ENCODE measurements around the gene IGFBP5. TPM values are rescaled to one million over a fixed set of nuclear protein-coding genes. Genes with fewer than 3 reads are reported as not detected.

Gene IGFBP5
- total and polyA plus RNA-seq, 10 of the 15 experiments (the other 5 are each of a cell fraction or from before 2014, with no cell fraction given): 2.8 TPM; not detected in 9

DNA sequence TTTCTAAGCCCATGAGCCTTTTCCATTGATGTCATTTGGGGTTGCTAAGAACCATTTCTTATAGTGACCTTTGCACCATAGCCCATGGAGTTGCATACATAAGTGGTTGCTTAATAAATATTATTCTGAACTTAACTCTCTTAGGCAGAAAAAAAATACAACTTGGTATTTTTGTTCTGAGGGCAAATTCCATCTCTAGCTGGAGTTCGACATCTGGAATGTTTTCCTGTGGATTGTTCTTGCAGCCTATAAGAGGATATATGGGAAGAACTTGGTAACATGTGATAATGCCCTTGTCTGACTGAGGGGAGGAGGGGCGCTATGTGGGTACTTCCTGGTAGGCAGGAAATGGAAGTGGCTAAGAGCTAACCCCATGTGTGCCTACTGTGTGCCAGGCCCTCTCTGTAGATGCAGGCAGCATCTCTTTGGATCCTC lies 41.4 kb downstream of the IGFBP5 start:
- ChIA-PET POLR2A (no interaction called here), SMC1A (ENCODE audit: uncharacterized antibody, unreplicated experiment) (no interaction called here), CTCF (interaction anchor here (1.1 to 6.0 kb wide), 2 partner anchors 13 to 135 kb away, joined by 4 to 42 read pairs; no protein-coding TSS in a partner anchor), RAD21 (ENCODE audit: unreplicated experiment) (interaction anchor here (3.2 kb wide), 1 partner anchor 134 kb away, joined by 11 read pairs; no protein-coding TSS in a partner anchor)
- 38% methylated on average over 2 of the region's 2 CpGs for WGBS (ENCODE audit: insufficient coverage, insufficient replicate concordance, low lambda C conversion rate, missing lambda C conversion rate)
- no peak overlapping the region for H3K27ac ChIP-seq (ENCODE audit: control insufficient read depth, insufficient read depth)
- in situ Hi-C loops (cut with MboI) (no loop called here), intact Hi-C loops (cut with micrococcal nuclease; ENCODE audit: unreplicated experiment) (no loop called here)
- no peak overlapping the region for H3K4me3 ChIP-seq
- FAIRE-seq: no peak
- no peaks in the 10 kb centered on the region for H3K4me1 ChIP-seq (ENCODE audit: control insufficient read depth, insufficient read depth, low read length)
- ATAC-seq: no peak
- H3K9me3 ChIP-seq (replicated peaks; ENCODE audit: control insufficient read depth, insufficient read depth, low read length): no peaks in the 10 kb centered on the region
- H3K4me2 ChIP-seq (ENCODE audit: control insufficient read depth, insufficient read depth): no peak overlapping the region
- TF ChIP-seq KLF5 (IDR thresholded peaks at IDR 0.05; ENCODE audit: partially characterized antibody): no peak
- no peak for TF ChIP-seq SRF (IDR thresholded peaks at IDR 0.05; ENCODE audit: low read depth in 2 of 2, low read length in 2 of 2)
- TF ChIP-seq NFYB (IDR thresholded peaks at IDR 0.05; ENCODE audit: insufficient read depth, low read depth, low read length): no peak
- TF ChIP-seq MYB (IDR thresholded peaks at IDR 0.05; ENCODE audit: borderline replicate concordance, low read depth, low read length): no peak
- TF ChIP-seq STAT3 (IDR thresholded peaks at IDR 0.05; ENCODE audit: low read depth, low read length): no peak
- TF ChIP-seq HDAC2 (IDR thresholded peaks at IDR 0.05): no peak
- no peak for TF ChIP-seq MEF2A (IDR thresholded peaks at IDR 0.05; ENCODE audit: insufficient read depth, low read depth, low read length)
- TF ChIP-seq, protein P1, sequence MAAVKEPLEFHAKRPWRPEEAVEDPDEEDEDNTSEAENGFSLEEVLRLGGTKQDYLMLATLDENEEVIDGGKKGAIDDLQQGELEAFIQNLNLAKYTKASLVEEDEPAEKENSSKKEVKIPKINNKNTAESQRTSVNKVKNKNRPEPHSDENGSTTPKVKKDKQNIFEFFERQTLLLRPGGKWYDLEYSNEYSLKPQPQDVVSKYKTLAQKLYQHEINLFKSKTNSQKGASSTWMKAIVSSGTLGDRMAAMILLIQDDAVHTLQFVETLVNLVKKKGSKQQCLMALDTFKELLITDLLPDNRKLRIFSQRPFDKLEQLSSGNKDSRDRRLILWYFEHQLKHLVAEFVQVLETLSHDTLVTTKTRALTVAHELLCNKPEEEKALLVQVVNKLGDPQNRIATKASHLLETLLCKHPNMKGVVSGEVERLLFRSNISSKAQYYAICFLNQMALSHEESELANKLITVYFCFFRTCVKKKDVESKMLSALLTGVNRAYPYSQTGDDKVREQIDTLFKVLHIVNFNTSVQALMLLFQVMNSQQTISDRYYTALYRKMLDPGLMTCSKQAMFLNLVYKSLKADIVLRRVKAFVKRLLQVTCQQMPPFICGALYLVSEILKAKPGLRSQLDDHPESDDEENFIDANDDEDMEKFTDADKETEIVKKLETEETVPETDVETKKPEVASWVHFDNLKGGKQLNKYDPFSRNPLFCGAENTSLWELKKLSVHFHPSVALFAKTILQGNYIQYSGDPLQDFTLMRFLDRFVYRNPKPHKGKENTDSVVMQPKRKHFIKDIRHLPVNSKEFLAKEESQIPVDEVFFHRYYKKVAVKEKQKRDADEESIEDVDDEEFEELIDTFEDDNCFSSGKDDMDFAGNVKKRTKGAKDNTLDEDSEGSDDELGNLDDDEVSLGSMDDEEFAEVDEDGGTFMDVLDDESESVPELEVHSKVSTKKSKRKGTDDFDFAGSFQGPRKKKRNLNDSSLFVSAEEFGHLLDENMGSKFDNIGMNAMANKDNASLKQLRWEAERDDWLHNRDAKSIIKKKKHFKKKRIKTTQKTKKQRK (IDR thresholded peaks at IDR 0.05; ENCODE audit: low read depth, low read length): no peak
- TF ChIP-seq SMAD5 (IDR thresholded peaks at IDR 0.05; ENCODE audit: low read depth): no peak
- no peak for TF ChIP-seq NFYA (IDR thresholded peaks at IDR 0.05; ENCODE audit: borderline replicate concordance, low read depth, low read length)
- TF ChIP-seq, protein P2, sequence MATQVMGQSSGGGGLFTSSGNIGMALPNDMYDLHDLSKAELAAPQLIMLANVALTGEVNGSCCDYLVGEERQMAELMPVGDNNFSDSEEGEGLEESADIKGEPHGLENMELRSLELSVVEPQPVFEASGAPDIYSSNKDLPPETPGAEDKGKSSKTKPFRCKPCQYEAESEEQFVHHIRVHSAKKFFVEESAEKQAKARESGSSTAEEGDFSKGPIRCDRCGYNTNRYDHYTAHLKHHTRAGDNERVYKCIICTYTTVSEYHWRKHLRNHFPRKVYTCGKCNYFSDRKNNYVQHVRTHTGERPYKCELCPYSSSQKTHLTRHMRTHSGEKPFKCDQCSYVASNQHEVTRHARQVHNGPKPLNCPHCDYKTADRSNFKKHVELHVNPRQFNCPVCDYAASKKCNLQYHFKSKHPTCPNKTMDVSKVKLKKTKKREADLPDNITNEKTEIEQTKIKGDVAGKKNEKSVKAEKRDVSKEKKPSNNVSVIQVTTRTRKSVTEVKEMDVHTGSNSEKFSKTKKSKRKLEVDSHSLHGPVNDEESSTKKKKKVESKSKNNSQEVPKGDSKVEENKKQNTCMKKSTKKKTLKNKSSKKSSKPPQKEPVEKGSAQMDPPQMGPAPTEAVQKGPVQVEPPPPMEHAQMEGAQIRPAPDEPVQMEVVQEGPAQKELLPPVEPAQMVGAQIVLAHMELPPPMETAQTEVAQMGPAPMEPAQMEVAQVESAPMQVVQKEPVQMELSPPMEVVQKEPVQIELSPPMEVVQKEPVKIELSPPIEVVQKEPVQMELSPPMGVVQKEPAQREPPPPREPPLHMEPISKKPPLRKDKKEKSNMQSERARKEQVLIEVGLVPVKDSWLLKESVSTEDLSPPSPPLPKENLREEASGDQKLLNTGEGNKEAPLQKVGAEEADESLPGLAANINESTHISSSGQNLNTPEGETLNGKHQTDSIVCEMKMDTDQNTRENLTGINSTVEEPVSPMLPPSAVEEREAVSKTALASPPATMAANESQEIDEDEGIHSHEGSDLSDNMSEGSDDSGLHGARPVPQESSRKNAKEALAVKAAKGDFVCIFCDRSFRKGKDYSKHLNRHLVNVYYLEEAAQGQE (IDR thresholded peaks at IDR 0.05; ENCODE audit: low read depth, low read length): no peak
- TF ChIP-seq, protein P3, sequence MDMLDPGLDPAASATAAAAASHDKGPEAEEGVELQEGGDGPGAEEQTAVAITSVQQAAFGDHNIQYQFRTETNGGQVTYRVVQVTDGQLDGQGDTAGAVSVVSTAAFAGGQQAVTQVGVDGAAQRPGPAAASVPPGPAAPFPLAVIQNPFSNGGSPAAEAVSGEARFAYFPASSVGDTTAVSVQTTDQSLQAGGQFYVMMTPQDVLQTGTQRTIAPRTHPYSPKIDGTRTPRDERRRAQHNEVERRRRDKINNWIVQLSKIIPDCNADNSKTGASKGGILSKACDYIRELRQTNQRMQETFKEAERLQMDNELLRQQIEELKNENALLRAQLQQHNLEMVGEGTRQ (IDR thresholded peaks at IDR 0.05; ENCODE audit: borderline replicate concordance, low read depth, low read length): no peak
- no peak for TF ChIP-seq NRF1 (conservative IDR thresholded peaks at IDR 0.05; ENCODE audit: low read depth, low read length)
- no peak for TF ChIP-seq MYC (IDR thresholded peaks at IDR 0.05; ENCODE audit: insufficient read depth, insufficient read length, insufficient replicate concordance, low read length, severe bottlenecking)
- no peak for TF ChIP-seq WRNIP1 (IDR thresholded peaks at IDR 0.05; ENCODE audit: borderline replicate concordance, low read depth, low read length)
- no peak for TF ChIP-seq YY1 (IDR thresholded peaks at IDR 0.05; ENCODE audit: low read depth, low read length)
- H2AFZ ChIP-seq (ENCODE audit: control insufficient read depth, low read depth, low read length): no peak overlapping the region
- H3K27me3 ChIP-seq (replicated peaks in 1 of 2; ENCODE audit: control insufficient read depth in 2 of 2, insufficient read depth in 2 of 2, low read length in 1 of 2): peaks cover 0 to 3% of the 10 kb centered on the region in 2 experiments; a peak in 1 of 4 replicates
- no peak for DNase-seq (ENCODE audit: low read depth, low spot score)
- no peaks in the 10 kb centered on the region for H4K20me1 ChIP-seq (ENCODE audit: control insufficient read depth, insufficient read depth)
- H3K9ac ChIP-seq (ENCODE audit: control insufficient read depth, insufficient read depth, low read length): no peak overlapping the region
- no peaks in the 10 kb centered on the region for H3K36me3 ChIP-seq (ENCODE audit: control insufficient read depth in 2 of 2, insufficient read depth in 2 of 2, low read length in 1 of 2)
- BruUV-seq (replicated peaks): no TSS peak
- H3K79me2 ChIP-seq (ENCODE audit: control insufficient read depth, insufficient read depth, low read length): no peaks in the 10 kb centered on the region

All from GM12878 (cell line).